ENCODE data around the gene NDST1.

GRCh38 chr5:150516011-150516410 lies 8.1 kb downstream of the NDST1 start:
- TF ChIP-seq CTCF (conservative IDR thresholded peaks at IDR 0.05; ENCODE audit: low read length) = no peak
- no peak for TF ChIP-seq EZH2phosphoT487 (IDR thresholded peaks at IDR 0.05; ENCODE audit: borderline replicate concordance, low read depth, low read length)
